ENCODE measurements around the gene SCUBE2.

GRCh38 chr11:9053316-9054035 lies 37.9 kb downstream of the SCUBE2 start:
- TF ChIP-seq CTCF (IDR thresholded peaks at IDR 0.05) = no peak
- no peak for TF ChIP-seq EZH2 (IDR thresholded peaks at IDR 0.05; ENCODE audit: borderline replicate concordance, insufficient read depth, low read depth, low read length, poor library complexity, severe bottlenecking)
